Keratinocyte (primary cell): ENCODE results near the gene KCNMA1. TPM values are rescaled to one million over a fixed set of nuclear protein-coding genes. Genes with fewer than 3 reads are reported as not detected.

Source experiments
- DNase-seq: peaks from one replicate; pipeline ENCODE4 v3.0.0-alpha.2; 2011; ENCODE audit warnings: low read depth, missing footprints, low spot score
- FAIRE-seq: peaks from 2 replicates; lab custom pipeline; 2011; peaks lifted over from hg19 to GRCh38; lab: Jason Lieb, UNC
- H2AFZ ChIP-seq: 2 replicates; pipeline ENCODE4 v1.6.0; 2012; ENCODE audit warnings: low read length, control low read depth, inconsistent platforms; ENCODE audit not compliant: control insufficient read depth
- H3K27ac ChIP-seq: 2 replicates; pipeline ENCODE4 v1.5.1; 2011; ENCODE audit warnings: low read length; ENCODE audit not compliant: control insufficient read depth, insufficient read depth
- H3K27me3 ChIP-seq: 3 replicates; pipeline ENCODE4 v1.6.0; 2011; ENCODE audit warnings: low read length; ENCODE audit not compliant: control insufficient read depth, insufficient read depth; ENCODE audit errors: extremely low read depth
- H3K36me3 ChIP-seq, 2 experiments: 2 replicates in 1 of 2; 3 replicates in 1 of 2; pipeline ENCODE4 v1.5.1; 2011; ENCODE audit warnings: low read length in 2 of 2, mild to moderate bottlenecking in 1 of 2; ENCODE audit not compliant: control insufficient read depth in 2 of 2, insufficient read depth in 2 of 2; ENCODE audit errors: extremely low read depth in 1 of 2
- H3K4me1 ChIP-seq: 3 replicates; pipeline ENCODE4 v1.5.1; 2011; ENCODE audit warnings: low read length; ENCODE audit not compliant: control insufficient read depth, insufficient read depth; ENCODE audit errors: extremely low read depth
- H3K4me2 ChIP-seq: 3 replicates; pipeline ENCODE4 v1.6.0; 2011; ENCODE audit warnings: low read depth, low read length; ENCODE audit not compliant: control insufficient read depth, insufficient read depth; ENCODE audit errors: extremely low read depth
- H3K4me3 ChIP-seq, 3 experiments: fragments of 200-600 bp in 1 of 3; sonication (generic) in 1 of 3; 2 replicates in 2 of 3; 3 replicates in 1 of 3; pipeline ENCODE4 v1.5.1; 2011 to 2016; ENCODE audit warnings: low read length in 3 of 3, mild to moderate bottlenecking in 3 of 3, control low read depth in 2 of 3, inconsistent platforms in 1 of 3, low read depth in 1 of 3, mixed read lengths in 1 of 3, mixed run types in 1 of 3, moderate library complexity in 1 of 3; ENCODE audit not compliant: control insufficient read depth in 2 of 3, insufficient read depth in 2 of 3; ENCODE audit errors: extremely low read depth in 1 of 3
- H3K79me2 ChIP-seq: 2 replicates; pipeline ENCODE4 v1.6.0; 2012; ENCODE audit warnings: low read length; ENCODE audit not compliant: control insufficient read depth, insufficient read depth
- H3K9ac ChIP-seq: 3 replicates; pipeline ENCODE4 v1.6.0; 2011; ENCODE audit warnings: low read length; ENCODE audit not compliant: control insufficient read depth, insufficient read depth; ENCODE audit errors: extremely low read depth
- H3K9me1 ChIP-seq: 3 replicates; pipeline ENCODE4 v1.6.0; 2011; ENCODE audit warnings: low read length; ENCODE audit not compliant: control insufficient read depth, insufficient read depth; ENCODE audit errors: extremely low read depth
- H3K9me3 ChIP-seq: 2 replicates; pipeline ENCODE4 v1.5.1; 2012; ENCODE audit warnings: low read depth, low read length; ENCODE audit not compliant: control insufficient read depth
- H4K20me1 ChIP-seq: 3 replicates; pipeline ENCODE4 v1.6.0; 2011; ENCODE audit warnings: low read length; ENCODE audit not compliant: control insufficient read depth, insufficient read depth; ENCODE audit errors: extremely low read depth
- CTCF ChIP-seq, 3 experiments: IDR thresholded peaks in 1 of 3; conservative IDR thresholded peaks in 1 of 3; optimal IDR thresholded peaks in 1 of 3; 2 replicates in 2 of 3; 3 replicates in 1 of 3; pipeline versions ENCODE3 to v1.5.1; 2011; ENCODE audit warnings: low read length in 3 of 3, mild to moderate bottlenecking in 3 of 3, moderate library complexity in 2 of 3, control low read depth in 1 of 3, inconsistent platforms in 1 of 3; ENCODE audit not compliant: insufficient read depth in 2 of 3; ENCODE audit errors: extremely low read depth in 1 of 3
- EZH2 ChIP-seq: IDR thresholded peaks from one replicate; pipeline ENCODE4 v1.6.1; 2012; ENCODE audit warnings: inconsistent platforms, mild to moderate bottlenecking, low read length, moderate library complexity
- dilution Hi-C: fragments of 300-500 bp; cut with MboI; formaldehyde crosslinking; loops from one replicate; pipeline ENCODE4 v1.7.0; 2020; ENCODE audit warnings: low sequenced_read_pairs; ENCODE audit not compliant: extremely low pct_ligation_motif_present
- polyA plus RNA-seq, 5 experiments: library from polyadenylated mRNA; depleted of rRNA in 3 of 5; stranded (reverse) in 3 of 5; stranded (forward) in 1 of 5; unstranded in 1 of 5; fragments of >200 nt; gene quantifications; 1 replicate in 1 of 5; 2 replicates in 3 of 5; 3 replicates in 1 of 5; pipeline versions ENCODE4 v1.2.1 to v1.2.3, GENCODE V29; 2011 to 2012; ENCODE audit warnings: missing spikeins in 2 of 5, low read depth in 1 of 5, low replicate concordance in 1 of 5

Gene KCNMA1
- polyA plus RNA-seq, 1 donor (not counting 4 experiments of a cell fraction or from before 2014, with no cell fraction given): 6.3 TPM

- Histone ChIP-seq H3K27ac (no peak overlapping the region), H3K4me3 (no peak overlapping the region), H4K20me1 (no peaks in the 10 kb centered on the region), H3K27me3 (no peaks in the 10 kb centered on the region), H3K9me3 (no peaks in the 10 kb centered on the region), H3K36me3 (no peaks in the 10 kb centered on the region), H3K4me2 (no peak overlapping the region), H3K4me1 (peaks cover 9% of the 10 kb centered on the region), H3K9ac (no peak overlapping the region), H2AFZ (no peak overlapping the region), H3K79me2 (no peaks in the 10 kb centered on the region), H3K9me1 (no peaks in the 10 kb centered on the region)
- TF ChIP-seq CTCF (optimal IDR thresholded peaks at IDR 0.05 in 1 of 3, IDR thresholded peaks at IDR 0.05 in 1 of 3, conservative IDR thresholded peaks at IDR 0.05 in 1 of 3; ENCODE audit: extremely low read depth in 1 of 3, insufficient read depth in 2 of 3, low read length in 3 of 3) (no peak), EZH2 (no peak)
- DNase-seq (no peak), FAIRE-seq (no peak)
- dilution Hi-C loops: no loop called here
Measured at GRCh38 chr10:77493851-77494261, 143.8 kb downstream of the KCNMA1 start.

GRCh38 chr10:77493239-77493806, 144.3 kb downstream of the KCNMA1 start:
- Histone ChIP-seq H3K9me1 (no peaks in the 10 kb centered on the region), H3K9ac (no peak overlapping the region), H3K79me2 (no peaks in the 10 kb centered on the region), H4K20me1 (no peaks in the 10 kb centered on the region), H3K4me1 (peaks cover 9% of the 10 kb centered on the region), H3K27me3 (no peaks in the 10 kb centered on the region), H3K4me2 (no peak overlapping the region), H3K36me3 (no peaks in the 10 kb centered on the region), H3K9me3 (no peaks in the 10 kb centered on the region), H3K4me3 (no peak overlapping the region), H2AFZ (no peak overlapping the region), H3K27ac (no peak overlapping the region)
- FAIRE-seq (no peak), DNase-seq (no peak)
- dilution Hi-C loops: no loop called here
- no peak for TF ChIP-seq CTCF (optimal IDR thresholded peaks at IDR 0.05 in 1 of 3, IDR thresholded peaks at IDR 0.05 in 1 of 3, conservative IDR thresholded peaks at IDR 0.05 in 1 of 3; ENCODE audit: extremely low read depth in 1 of 3, insufficient read depth in 2 of 3, low read length in 3 of 3)
